OCI-LY7 (cell line): ENCODE measurements around the gene ANKS1A.

Source experiments
- CTCF ChIP-seq: fragments of 200-600 bp; sonication (generic); conservative IDR thresholded peaks from 2 replicates; pipeline ENCODE4 v1.5.1; 2014; ENCODE audit warnings: mild to moderate bottlenecking, antibody characterized with exemption, low read length, moderate library complexity, mixed read lengths
- EZH2phosphoT487 ChIP-seq: fragments of 200-600 bp; sonication (generic); IDR thresholded peaks from 2 replicates; pipeline ENCODE4 v1.6.1; 2018; ENCODE audit warnings: low read depth, borderline replicate concordance, mild to moderate bottlenecking, mixed run types, antibody characterized with exemption, low read length, moderate library complexity, mixed read lengths

- TF ChIP-seq CTCF (no peak), EZH2phosphoT487 (no peak)
These were observed 16.0 kb downstream of the ANKS1A start for GRCh38 chr6:34904990-34905613.
